Measurements from ENCODE around the gene GNGT2.

The GNGT2 gene

DNA sequence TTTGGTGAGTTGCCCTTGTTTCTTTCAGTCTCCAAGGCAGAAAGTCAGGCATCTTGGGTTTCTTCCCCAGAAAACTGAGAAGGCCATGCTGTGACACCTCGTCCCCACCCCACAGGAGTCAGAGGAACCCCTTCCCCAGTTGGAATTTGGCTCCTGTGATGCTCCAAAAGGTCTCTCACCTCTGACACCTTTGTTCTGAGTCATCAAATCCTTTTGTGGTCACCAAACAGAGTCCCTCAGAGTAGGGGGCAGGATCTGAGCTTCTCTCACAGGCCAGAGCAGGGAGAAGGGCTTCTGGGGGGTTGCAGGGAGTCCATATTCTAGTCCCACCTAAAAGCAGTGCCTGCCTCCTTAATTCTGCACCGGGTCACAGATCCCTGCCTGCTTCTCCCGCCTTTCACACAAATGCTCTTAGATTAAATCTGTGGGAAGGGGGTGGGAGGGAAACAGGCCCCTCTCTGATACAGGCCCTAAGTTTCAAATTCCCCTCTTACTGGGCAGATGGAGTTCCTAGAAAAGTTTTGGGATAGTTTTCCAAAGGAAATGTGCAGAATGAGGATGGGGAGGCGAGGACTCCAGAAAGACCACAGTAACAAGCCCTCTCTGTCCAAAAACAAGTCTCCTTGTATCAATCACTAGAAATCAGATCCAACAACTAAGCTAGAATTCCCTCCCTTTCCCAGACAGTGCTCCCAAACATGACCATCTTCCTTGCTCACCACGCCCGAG is 18.9 kb upstream of the GNGT2 start:
- no peak for DNase-seq

DNA sequence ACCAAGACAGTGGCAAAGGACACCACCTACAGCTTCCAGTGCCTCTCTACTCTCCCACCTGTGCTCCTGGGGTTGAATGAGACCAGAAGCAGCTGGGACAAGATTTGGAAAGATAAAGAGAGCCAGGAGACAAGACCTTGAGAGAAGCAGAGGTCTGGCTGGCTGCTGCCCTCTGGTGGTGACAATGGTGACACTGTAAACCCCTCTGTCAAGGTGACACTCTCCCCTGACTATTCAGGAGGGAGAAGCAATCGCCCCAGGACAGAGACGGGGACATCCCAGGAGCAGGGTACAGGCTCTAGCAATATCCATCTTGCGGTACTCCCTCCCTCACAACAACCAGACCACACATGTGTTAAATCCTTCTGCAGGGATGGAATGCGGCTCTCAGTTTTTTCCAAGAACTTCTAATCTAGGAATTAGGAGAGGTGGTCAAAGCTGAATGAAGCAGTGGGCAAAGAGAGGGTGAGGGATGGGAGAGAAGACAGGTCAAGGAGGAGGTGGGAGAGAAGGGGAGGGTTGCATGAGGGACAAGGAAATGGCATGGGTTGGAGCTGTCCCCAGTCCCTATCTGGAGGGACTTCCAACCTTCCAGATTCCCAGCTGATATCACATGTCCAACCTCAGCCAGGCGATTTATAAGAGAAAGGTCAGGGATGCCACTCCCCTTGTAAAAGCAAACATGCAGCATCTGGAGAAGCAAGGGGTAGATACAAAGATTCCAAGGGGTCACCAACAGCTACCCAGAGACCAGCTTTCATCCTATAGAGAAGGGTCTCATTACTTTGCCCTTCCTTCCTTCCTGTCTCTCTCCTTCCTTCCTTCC is 17.3 kb upstream of the GNGT2 start:
- peak; percentile 78 to 82 for DNase-seq

DNA sequence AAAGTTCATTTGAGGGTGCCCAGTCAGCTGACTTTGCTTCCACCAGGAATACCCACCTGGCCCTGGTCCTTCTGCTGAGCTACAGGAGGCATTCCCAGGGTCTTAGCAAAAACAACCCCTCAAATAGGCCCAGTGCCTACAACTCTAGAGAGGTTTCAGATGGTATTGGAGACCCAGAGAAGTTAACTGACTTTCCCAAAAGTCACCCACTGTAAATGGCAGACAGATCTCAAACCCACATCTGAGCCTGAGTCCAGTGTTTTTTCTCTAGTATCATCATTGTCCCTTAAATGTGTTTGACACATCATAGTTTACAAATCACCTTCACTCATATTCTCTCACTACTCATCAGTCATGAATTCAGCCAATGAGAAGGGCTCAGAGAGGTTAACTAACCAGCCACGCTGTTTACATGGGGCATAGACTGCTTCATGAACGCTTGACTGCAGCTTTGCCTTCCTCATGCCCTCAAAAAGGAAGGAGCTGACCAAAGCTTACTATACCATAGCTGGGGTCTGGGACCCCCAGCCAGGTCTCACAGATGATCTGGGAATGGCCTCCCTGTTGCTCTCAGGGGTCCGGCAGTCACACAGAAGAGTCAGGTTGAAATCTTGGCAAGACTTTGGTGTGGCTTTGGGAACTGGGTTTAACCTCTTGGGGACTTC is 16.5 kb upstream of the GNGT2 start:
- DNase-seq: no peak

DNA sequence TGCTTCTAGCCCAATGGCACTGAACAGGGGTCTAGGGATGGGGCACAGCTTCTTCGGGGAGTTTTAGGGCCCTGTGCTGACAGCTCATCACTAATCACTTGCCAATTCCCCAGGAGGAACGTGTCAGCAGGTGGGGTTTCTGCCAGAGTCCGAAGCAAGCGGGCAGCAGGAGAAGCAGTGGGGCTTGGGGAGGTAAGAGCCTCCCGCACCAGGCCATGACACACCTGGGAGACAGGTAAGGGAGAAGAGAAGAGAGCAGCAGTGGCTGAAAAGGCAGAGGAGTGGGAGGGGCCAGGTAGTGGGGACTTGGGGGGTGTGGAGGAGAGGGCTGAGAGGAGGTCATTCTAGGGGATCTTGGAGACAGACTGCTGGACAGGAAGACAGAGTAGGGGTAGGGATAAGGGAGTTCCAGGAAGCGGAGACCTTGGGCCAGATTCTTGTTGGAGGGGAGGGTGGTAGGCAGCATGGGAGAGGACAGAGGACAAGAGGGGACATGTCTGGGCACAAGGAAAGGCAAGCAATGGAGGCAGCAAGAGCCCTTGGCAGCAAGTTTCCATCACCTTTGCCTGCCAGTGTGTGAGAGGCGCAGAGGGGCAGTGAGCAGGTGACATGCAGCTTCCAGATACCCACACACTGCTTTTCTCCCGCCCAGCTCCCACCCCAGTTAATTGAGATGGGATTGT is 15.3 kb upstream of the GNGT2 start:
- DNase-seq: no peak

DNA sequence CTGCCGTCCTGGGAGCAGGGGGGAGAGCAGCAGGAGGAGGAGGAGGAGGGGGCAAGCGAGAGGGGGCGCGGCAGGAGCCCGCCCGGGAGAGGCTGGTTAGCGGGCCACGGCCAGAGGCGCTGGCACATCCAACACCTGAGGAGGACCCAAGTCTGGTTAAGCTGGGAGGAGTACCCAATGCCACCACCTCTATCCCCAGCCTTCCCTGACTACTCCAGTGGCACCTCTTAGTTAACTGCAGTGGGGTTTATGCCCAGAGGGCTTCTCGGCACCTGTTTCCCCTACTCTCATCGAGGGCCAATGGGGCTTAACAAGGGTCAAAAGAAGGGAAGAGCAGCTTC is 14.6 kb upstream of the GNGT2 start:
- DNase-seq: no peak

DNA sequence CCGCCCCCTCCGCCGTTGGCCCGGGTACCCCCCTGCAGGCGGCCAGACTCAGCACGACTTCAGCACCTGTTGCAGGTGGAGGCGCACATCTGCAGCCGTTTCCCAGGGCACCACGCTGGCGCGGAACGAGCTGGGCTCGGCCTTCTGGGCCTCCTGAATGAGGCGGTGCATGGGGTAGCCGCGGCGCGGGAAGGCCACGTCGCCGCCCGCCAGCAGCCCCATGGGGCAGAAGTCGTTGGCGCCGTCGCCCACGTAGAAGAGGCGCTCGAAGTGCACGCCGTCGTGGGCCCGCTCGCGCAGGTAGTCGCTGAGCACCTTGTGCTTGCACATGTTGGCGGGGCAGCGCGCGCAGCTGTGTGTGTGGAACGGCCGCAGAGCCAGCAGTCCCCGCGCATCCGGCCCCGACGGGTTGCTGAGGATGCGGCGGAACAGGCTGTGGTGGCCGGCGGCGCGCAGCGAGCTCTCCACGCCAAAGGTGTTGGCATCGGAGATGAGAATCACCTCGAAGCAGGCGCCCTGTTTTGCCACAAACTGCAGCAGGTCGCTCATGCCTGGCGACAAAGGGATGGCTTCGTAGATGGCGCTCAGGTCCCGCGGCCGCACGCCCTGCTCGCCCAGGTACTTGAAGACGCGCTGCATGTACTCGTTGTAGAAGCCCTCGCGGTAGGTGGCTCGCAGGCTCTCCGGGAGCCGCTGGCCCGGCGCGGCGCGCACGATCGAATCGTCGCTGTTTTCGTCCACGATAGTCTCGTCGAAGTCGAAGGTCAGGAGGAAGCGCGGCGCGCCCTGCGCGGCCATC is 14.0 kb upstream of the GNGT2 start:
- DNase-seq: no peak

DNA sequence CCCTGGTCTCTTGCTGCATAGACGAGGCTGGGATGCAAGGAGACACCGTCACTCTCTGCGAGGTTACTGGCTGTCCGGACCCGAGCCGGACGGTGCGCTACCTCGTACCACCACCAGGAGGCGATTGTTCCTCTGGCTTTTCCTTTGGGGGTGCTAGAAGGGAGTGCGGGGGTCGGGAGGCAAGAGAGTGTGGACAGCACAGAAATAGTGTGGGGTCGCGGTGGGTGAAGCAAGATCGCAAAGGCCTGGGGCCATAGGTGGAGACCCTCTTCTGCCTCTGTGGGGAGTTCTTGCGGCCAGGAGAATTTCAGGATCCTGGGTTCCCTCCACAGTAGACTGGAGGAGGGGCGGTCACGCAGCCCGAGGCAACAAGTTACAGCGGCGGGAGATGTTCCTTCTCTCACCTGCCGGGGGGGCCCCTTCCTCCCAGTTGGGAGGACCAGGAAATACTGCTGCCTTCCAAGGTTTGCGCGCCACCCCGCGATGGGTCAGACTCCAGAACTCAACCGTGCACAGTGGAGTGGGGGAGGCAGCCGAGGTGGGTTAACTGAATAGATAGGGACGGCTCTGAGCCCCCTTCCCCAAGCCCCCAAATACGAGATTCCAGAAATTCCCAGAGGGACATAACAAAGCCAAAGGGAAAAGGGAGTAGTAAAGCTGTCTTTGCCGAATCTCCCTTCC is 13.3 kb upstream of the GNGT2 start:
- peak; percentile 77 to 81 for DNase-seq

DNA sequence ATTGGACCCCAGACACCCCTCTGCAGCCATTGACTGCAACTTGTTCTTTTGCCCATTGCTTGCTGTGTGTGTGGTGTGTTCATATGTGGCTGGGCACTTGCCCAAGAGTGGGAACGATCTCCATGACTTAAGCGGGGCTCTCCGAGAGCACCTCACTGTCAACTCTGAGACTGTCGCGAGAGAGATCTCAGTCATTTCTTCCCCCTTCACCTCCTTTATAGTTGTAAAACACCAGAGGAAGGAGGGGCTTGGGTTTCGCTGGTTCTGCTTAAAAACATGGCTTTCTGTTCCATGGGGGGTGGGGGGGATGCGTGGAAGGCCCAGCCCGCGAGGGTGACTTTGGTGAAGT is 12.8 kb upstream of the GNGT2 start:
- DNase-seq: no peak

DNA sequence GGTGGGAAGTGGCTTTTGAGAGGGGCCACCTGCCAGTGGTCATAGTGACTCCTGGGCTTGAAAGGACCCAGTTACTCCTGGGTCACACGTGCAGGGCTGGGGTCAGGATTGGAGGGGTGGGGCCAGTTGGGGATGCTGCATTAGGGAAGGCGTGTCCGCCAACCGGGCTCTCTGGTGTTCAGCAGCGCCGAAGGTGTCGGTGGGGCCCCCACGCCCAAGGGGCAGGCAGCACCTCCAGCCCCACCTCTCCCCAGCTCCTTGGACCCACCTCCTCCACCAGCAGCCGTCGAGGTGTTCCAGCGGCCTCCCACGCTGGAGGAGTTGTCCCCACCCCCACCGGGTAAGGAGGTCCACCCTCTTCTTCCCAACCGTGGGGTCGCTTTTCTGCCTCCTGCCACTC is 9.6 kb upstream of the GNGT2 start:
- no peak for DNase-seq

DNA sequence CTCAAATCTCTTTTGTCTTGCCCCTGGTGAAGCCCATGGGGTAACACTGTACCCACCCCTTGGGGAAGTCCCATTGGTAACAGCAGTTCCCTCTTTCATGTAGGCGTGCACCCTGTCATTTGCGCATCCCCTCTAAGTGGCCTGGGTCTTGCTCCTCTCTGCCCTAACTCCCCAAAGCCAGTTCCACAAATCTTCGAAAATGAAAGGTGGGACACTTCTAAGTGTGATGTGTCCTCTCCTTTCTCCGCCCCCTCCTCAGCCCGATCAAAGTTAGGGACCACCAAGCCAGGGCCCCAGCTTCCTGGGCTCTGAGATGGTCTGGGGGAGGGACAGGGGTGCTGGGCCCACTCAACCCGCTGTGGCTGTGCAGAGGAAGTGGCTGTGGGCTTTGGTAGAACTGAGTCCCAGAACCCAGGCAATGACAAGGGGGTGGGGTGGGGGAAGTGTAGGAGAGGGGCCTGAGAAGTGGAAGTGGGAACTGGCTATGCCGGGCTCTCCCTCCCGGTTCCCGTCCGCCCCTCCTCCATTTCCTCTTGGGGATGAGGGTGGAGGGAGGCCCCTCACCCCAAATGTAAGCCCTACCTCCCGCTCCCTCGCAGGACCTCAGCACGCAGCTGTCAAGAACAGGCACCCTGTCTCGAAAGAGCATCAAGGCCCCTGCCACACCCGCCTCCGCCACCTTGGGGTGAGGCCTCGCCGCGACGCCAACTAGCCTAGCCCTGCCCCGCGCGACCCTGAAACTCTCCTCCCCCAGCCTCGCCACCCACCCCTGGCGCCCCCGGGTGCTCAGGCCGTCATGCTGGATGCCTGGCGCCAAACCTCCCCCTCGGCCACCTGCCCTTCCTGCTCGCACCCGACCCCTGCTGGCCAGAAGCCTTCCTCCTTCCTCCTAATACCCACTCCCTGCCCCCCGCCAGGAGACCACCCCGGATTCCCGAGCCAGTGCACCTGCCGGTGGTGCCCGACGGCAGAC is 8.9 kb upstream of the GNGT2 start:
- no peak for DNase-seq

DNA sequence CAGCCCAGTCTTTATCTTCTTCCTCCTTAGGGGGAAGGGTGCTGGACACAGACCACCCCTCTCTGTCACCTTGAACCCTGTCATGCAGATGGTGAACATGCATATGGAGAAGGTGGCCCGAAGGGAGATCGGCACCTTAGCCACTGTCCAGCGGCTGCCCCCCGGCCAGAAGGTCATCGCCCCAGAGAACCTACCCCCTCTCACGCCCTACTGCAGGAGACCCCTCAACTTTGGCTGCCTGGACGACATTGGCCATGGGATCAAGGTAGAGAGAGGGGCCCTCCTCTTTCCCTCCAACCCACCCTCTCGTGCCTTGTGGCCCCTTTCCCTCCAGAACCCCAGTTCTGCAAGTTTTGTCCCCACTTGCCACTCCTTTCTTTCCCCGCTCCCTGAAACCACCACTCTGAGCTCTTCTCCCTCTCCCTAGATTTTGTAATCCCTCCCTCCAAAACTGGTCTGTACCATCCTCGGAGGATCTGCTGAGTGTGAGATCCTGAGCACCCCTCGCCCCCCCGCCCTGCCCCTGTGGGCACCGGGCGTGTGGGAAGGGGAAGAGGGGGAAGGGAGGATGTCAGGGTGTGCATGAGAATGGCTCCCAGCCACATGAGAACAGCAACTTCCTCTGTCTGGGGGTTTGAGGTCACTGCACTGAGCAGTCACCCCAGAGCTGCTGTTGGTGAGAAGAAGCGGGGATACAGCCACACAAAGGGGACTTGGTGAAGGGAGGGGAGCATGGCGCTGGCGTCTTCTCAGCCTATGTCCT is 7.5 kb upstream of the GNGT2 start:
- no peak for DNase-seq

DNA sequence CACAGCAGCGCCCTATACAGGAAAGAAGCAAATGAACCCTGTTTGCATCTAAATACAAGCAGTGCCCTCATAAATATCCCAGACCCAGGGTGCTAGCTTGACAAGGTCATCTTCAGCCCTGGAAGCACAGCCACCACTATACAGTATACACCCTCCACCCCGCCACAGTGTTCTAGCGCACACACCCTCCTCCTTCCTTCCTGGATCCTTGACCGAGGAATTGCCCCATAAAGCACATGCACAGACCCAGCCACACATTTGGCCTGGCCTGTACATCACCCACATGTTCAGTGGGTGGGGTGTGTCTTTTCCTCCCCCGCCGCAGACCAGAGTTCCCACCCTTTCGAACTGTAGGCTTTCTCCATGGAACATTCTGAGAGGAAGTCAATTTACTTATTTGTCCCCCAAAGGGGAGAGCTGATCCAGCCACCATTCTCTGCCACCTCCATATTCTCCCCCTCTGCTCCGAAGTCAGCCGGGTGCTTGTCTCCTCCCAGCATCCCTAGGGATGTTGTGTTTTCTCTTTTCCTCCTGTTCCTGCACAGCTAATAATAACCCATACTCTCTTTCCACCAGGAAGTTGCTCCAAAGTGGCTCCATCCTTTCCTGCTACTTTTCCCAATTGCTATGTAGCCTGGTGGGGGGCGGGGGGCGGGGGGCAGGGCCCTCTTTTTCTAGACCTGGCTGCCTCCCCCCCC is 6.7 kb upstream of the GNGT2 start:
- no peak for DNase-seq

DNA sequence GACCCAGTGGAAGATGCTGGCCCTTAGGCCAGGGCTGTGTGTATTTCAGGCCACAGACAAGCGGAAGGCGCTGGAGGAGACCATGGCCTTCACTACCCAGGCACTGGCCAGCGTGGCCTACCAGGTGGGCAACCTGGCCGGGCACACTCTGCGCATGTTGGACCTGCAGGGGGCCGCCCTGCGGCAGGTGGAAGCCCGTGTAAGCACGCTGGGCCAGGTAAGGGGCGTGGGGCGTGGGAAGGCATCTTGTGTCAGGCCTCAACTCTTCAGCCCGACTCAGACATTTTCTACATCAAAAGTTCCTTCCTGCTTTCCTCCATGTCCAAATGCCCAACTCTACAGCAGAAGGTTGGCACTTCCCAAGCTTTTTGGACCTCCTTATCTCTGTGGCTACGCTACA is 6.1 kb upstream of the GNGT2 start:
- no peak for DNase-seq

DNA sequence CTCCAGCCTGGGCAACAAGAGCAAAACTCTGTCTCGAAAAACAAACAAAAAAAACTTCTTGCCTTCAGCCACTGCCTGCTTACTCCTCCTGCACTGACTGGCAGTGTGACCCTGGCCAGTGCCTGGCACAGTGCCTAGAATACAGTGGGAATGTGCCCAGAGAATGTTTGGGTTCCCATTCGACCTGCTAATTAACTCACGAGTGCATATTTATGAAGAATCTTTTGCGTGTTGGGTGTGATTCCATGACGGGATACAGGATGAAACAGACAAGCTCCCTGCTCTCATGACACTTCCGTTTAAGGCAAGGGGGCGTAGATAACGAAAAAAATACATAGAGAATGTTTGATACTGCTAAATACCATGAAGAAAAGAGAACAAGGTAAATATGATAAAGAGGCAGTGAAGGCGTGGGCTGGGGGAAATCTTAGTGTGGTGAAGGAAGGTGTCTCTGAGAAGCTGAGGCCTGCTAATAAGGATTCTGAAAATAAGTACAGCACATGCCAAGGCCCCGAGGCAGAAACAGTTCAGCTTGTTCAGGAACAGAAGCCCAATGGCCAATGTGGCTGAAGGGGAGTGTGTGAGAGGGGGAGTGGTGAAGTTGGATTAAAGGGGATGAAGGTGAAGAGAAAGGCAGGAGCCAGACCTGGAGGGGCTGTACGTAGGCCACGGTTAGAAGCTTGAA is 4.4 kb upstream of the GNGT2 start:
- DNase-seq: no peak

DNA sequence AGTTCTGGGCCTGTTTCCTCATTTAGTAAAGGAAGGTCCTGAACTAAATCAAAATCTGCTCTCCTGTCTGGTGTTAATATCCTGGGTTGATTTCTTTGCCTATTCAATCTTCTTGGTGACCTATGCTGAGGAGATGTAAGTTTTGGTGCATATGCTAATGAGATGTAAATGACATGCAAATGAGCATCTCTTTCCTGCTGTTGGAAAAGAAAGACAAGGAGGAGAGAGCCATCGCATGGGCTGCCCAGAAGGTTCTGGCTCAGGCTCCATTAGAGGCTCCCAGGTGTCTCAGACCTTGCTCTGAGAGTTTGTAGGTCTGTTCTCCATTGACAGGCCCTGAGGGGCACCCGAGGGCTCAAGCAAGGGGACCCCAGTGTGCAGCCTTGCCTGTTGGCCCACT is 3.5 kb upstream of the GNGT2 start:
- DNase-seq: no peak

DNA sequence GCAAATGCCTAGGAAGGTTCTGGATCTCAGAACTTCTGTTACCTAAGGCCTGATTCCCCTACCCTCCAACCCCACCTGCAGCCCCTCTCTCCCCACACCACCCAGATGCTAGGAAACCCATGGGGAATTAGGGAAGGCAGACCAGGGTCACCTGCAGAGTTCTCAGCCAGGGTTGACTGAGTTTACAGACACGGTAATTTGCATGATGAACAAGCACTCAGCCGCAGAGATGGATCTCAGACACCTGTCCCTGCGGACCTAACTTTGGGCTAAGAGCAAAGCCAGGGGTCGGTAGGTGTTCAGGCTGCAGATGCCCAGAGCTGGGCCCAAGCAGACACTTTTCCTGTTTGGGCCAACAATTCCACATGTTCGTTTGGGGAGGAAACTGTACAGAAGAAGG is 3.0 kb upstream of the GNGT2 start:
- DNase-seq: no peak

DNA sequence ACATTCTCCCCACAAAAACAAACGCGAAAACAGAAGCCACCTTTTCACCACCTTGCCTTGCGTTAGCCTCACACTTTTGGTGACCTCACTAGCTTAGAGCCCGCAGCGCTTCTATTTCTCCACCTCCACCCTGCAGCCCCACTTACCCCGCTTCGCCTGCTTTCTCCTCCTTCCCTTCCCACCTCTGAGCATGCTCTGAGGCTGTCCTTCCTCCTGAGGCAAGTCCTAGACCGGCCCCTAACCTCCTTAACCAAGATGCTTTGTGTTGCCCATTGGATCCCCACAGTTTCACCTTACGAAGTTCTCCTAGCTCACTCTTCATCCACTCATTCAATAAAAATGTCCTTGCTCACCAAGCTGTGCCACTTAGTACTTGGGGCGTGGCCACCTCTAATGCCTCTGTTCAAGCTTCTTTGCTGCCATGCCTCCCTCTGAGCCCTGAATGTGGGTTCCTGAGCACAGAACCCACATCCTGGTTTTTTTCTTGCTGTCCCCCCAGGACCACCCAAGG is 1.3 kb downstream of the GNGT2 start:
- no peak for DNase-seq

DNA sequence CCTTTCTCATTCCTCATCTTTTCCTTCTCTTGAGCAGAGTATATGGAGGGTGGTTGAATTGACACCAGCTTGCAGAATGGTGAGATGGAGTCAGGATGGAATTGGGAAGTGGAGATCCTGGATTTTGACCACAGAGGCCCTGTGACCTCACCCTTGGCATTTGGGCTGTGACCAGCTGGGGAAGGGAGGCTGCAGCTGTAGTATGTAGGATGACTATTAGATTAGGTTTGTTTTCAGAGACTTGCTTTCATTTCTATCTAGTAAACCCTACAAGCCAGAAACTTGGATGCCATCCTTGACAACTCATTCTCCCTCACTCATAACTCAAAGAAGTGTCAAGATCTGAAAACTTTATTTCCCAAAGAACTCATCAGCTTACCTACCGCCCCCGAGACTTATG is 5.9 kb downstream of the GNGT2 start:
- DNase-seq: no peak

DNA sequence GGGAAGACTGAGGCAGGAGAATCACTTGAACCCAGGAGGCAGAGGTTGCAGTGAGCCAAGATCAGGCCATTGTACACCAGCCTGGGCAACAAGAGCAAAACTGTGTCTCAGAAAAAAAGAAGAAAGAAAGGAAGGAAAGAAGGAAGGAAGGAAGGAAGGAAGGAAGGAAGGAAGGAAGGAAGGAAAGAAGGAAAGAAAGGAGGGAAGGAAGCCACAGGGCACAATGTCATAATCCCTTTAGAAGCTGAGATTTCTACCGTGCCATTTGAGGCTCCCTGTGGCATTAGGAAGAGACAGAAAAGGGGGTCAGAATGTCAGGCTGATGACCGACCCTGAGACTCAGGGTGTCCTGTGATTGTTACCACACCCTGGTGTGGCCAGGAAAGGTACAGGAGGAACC is 6.6 kb downstream of the GNGT2 start:
- no peak for DNase-seq

Measured in stimulated activated CD4-positive, alpha-beta T cell treated with anti-CD3 and anti-CD28 coated beads, Interleukin-2, amount 100 ng/mL, for 48 hours (primary cell).